Measurements from ENCODE around the gene CCDC78. TPM values are rescaled to one million over a fixed set of nuclear protein-coding genes. Genes with fewer than 3 reads are reported as not detected.
"Not testable (repeated sequence)": the region's sequence is repeated elsewhere in the genome, so short reads cannot be mapped to it uniquely, and the experiment has no call there.

Gene CCDC78
- total RNA-seq, 2 donors from 2014 or later: 3.0 to 3.9 TPM

DNA sequence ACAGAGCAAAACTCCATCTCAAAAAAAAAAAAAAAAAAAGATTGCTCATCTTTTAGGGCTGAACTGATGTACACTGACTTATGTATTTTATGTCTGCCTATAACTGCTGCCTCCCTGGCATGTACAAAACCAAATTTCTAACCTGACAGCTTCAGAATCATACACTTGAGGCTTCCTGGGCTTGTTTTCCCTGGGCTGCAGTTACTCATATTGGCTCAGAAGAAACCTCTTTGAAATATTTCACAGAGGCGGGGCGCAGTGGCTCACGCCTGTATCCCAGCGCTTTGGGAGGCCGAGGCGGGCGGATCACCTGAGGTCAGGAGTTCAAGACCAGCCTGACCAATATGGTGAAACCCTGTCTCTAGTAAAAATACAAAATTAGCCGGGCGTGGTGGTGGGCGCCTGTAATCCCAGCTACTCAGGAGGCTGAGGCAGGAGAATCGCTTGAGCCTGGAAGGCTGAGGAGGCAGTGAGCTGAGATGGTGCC is 27.9 kb upstream of the CCDC78 start:
- H3K27me3 Mint-ChIP-seq (ENCODE audit: low read depth); H3K4me3 Mint-ChIP-seq; H3K4me1 Mint-ChIP-seq (ENCODE audit: low read depth); ATAC-seq (replicated peaks in 1 of 2); H3K9me3 Mint-ChIP-seq; H3K27ac Mint-ChIP-seq; H3K36me3 Mint-ChIP-seq (ENCODE audit: insufficient read depth in 2 of 2); DNase-seq: not testable (repeated sequence)

DNA sequence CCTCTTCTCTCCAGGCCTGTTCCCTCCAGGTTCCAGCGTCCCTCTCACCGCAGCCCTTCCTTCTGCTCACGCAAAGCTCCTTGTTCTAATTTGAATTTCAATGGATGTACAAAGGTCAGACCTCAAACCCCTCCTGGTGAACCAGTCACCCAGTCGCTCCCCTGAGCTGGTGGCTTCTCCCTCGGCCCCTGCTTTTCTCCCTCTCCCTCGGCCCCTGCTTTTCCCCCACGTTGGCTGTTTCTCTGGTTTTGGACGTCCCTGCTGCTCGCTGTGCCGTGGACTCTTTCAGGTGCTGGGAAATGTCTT is 25.7 kb upstream of the CCDC78 start:
- Mint-ChIP-seq H3K9me3 (no peaks in the 10 kb centered on the region), H3K4me1 (ENCODE audit: low read depth) (no peaks in the 10 kb centered on the region), H3K27me3 (ENCODE audit: low read depth) (no peaks in the 10 kb centered on the region), H3K4me3 (no peak overlapping the region), H3K27ac (no peak overlapping the region), H3K36me3 (ENCODE audit: insufficient read depth in 2 of 2) (no peaks in the 10 kb centered on the region)
- ATAC-seq (replicated peaks in 1 of 2): no peak
- no peak for DNase-seq

DNA sequence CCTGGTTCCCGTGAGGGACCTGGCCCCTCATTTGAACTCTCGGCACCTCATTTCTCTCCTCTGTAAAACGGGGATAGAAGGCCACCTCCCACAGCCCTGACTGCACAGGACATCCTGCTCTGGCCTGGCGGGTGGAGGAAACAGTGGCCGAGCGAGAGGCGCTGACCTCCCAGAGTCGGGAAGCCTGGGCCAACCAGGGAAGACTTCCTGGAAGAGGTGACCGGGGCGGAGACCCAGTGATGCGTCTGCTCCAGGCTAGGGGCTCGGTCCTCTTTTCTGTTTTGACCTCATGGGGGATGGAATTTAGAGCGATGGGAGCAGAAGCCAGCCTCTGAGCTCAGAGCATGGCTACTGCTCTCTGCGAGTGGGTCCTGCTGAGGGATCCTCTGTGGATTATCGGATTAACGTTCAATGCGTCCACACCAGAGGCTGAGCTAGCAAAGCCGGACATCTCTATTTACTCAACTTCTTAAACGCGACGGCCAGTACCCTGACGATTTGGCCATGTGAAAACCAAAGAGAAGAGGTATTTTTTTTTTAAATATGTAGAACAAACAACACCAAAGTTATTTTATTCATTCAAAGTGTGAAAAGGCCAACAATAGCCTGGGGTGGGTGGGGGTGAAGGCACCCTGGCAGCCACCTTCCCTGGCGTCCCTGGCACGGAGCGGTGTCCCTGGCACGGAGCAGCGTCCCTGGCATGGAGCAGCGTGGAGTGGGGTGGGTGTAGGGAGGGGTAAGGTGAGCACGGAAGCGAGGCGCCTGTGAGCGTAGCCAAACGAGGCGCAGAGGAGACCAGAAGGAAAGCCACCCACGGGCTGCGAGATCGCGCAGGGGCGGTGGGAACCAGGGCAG is 25.1 kb upstream of the CCDC78 start:
- no peak overlapping the region for H3K27ac Mint-ChIP-seq
- H3K27me3 Mint-ChIP-seq (ENCODE audit: low read depth): no peaks in the 10 kb centered on the region
- no peaks in the 10 kb centered on the region for H3K9me3 Mint-ChIP-seq
- H3K4me1 Mint-ChIP-seq (ENCODE audit: low read depth): no peaks in the 10 kb centered on the region
- H3K36me3 Mint-ChIP-seq (ENCODE audit: insufficient read depth in 2 of 2): no peaks in the 10 kb centered on the region
- no peak for ATAC-seq (replicated peaks in 1 of 2)
- no peak overlapping the region for H3K4me3 Mint-ChIP-seq
- DNase-seq: no peak

DNA sequence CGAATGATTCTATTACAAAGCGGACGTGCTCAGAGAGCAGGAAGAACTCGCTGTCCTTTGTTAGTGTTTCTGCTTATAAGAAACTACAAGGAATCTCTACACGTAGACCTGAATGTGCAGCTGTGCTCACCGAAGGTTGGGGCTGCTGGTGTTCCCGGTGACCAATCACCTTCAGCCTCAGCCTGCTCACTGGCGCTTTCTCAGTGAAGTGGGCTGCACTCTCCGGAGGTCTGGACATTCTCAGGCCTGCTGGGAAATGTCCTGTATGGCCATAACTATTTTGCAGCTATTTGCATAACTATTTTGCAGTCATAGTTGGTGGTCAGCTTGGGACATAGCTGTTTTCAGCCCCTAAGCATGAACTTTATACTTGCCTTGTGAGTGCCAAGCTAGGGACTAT is 24.2 kb upstream of the CCDC78 start:
- ATAC-seq (replicated peaks in 1 of 2): no peak
- Mint-ChIP-seq H3K27me3 (ENCODE audit: low read depth) (no peaks in the 10 kb centered on the region), H3K4me3 (no peak overlapping the region), H3K4me1 (ENCODE audit: low read depth) (no peaks in the 10 kb centered on the region), H3K9me3 (no peaks in the 10 kb centered on the region), H3K36me3 (ENCODE audit: insufficient read depth in 2 of 2) (no peaks in the 10 kb centered on the region), H3K27ac (no peak overlapping the region)
- no peak for DNase-seq

- ATAC-seq (replicated peaks in 1 of 2) (no peak), DNase-seq (no peak)
- H3K36me3 Mint-ChIP-seq (ENCODE audit: insufficient read depth in 2 of 2): no peaks in the 10 kb centered on the region
- no peak overlapping the region for H3K27ac Mint-ChIP-seq
- H3K4me1 Mint-ChIP-seq (ENCODE audit: low read depth): no peaks in the 10 kb centered on the region
- H3K9me3 Mint-ChIP-seq: no peaks in the 10 kb centered on the region
- H3K4me3 Mint-ChIP-seq: no peak overlapping the region
- no peaks in the 10 kb centered on the region for H3K27me3 Mint-ChIP-seq (ENCODE audit: low read depth)
These were observed 22.8 kb upstream of the CCDC78 start for GRCh38 chr16:749010-749409.

DNA sequence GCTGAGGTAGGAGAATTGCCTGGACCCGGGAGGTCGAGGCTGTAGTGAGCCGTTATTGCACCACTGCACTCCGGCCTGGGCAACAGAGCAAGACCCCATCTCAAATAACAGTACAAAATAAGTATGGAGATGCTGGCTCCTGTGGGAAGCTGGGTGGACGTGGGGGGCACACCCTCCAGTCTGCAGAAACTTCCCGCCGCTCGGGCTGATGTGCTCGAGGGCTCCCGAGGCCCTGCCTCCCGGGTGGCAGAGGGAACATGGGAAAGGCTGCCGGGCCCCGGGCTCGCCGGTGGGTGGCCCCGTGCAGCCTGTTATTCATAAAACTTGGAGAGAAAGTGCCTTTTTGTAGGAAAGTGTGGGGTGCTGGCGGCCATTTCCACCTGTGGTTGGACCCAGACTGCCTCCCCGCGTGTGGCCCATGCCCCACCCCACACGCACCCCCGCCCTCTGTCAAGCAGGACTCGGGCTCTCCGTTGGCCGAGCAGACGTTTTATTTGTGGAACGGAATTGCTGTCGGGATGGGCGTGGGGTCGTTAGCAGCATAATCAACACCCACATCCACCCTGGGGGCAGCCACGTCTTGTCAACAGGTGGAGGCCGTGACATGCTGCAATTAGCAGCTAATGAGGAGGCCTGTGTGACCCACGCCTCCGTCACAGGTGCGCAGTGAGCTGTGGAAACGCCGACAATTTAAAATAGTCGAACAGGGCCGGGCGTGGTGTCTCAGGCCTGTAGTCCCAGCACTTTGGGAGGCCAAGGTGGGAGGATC is 21.9 kb upstream of the CCDC78 start:
- Mint-ChIP-seq H3K4me3 (no peak overlapping the region), H3K27me3 (ENCODE audit: low read depth) (no peaks in the 10 kb centered on the region), H3K27ac (no peak overlapping the region), H3K36me3 (ENCODE audit: insufficient read depth in 2 of 2) (no peaks in the 10 kb centered on the region), H3K9me3 (no peaks in the 10 kb centered on the region), H3K4me1 (ENCODE audit: low read depth) (no peaks in the 10 kb centered on the region)
- no peak for ATAC-seq (replicated peaks in 1 of 2)
- DNase-seq: no peak

DNA sequence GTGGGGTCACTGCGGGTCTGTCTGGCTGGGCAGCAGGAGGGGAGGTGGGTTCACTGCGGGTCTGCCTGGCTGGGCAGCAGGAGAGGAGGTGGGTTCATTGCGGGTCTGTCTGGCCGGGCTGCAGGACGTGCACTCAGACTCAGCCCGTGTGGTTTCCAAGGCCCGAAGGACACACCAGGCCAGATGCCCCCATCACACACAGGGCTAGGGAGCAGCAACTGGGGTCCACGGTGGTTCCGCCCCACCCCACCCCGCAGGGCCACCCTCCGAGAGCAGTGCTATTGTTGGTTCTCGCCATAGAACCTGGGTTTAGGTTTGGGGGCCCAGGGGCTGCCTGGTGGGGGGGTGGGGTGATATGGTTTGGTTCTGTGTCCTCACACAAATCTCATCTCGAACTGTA is 20.4 kb upstream of the CCDC78 start:
- Mint-ChIP-seq H3K4me1 (ENCODE audit: low read depth) (no peaks in the 10 kb centered on the region), H3K27ac (no peak overlapping the region), H3K27me3 (ENCODE audit: low read depth) (no peaks in the 10 kb centered on the region), H3K9me3 (no peaks in the 10 kb centered on the region), H3K36me3 (ENCODE audit: insufficient read depth in 2 of 2) (no peaks in the 10 kb centered on the region), H3K4me3 (no peak overlapping the region)
- no peak for DNase-seq
- ATAC-seq (replicated peaks in 1 of 2): no peak

GRCh38 chr16:745739-746138 is 19.5 kb upstream of the CCDC78 start:
- H3K4me3 Mint-ChIP-seq: no peak overlapping the region
- H3K27me3 Mint-ChIP-seq (ENCODE audit: low read depth): no peaks in the 10 kb centered on the region
- no peaks in the 10 kb centered on the region for H3K9me3 Mint-ChIP-seq
- ATAC-seq (replicated peaks in 1 of 2): no peak
- no peaks in the 10 kb centered on the region for H3K36me3 Mint-ChIP-seq (ENCODE audit: insufficient read depth in 2 of 2)
- no peak overlapping the region for H3K27ac Mint-ChIP-seq
- no peaks in the 10 kb centered on the region for H3K4me1 Mint-ChIP-seq (ENCODE audit: low read depth)
- peak in 1 of 2 donors; percentile 44 for DNase-seq

DNA sequence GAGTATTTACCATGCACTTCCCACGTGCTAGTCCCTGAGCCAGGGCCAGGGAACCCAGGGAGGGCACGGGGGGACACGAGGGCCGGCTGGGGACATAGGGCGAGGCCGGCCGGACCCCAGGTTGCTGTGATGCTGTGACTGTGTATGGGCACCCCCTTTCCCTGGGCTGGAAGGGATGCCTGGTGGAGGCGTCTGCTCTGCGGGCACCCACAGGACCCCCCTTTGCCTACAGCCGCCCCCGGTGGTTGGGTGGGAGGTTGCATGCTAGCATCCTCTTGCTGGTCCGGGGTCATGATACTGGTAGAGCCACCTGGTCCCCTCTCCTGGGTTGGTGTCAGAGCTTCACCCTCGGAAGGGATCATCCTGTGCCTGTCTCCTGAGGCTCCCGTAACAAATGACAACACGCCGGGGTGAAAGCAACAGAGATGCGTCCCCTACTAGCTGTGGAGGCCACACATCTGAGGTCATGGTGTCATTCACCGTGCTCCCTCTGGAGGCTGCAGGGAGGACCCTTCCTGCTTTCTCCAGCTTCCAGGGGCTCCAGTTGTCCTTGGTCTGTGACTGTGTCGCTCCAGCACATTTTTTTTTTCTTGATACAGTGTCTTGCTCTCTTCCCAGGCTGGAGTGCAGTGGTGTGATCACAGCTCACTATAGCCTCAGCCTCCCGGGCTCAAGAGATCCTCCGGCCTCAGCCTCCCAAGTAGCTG is 17.7 kb upstream of the CCDC78 start:
- H3K36me3 Mint-ChIP-seq (ENCODE audit: insufficient read depth in 2 of 2): no peaks in the 10 kb centered on the region
- peaks cover 13% of the 10 kb centered on the region for H3K4me1 Mint-ChIP-seq (ENCODE audit: low read depth)
- no peaks in the 10 kb centered on the region for H3K9me3 Mint-ChIP-seq
- ATAC-seq (replicated peaks in 1 of 2) (no peak), DNase-seq (no peak)
- no peak overlapping the region for H3K4me3 Mint-ChIP-seq
- no peaks in the 10 kb centered on the region for H3K27me3 Mint-ChIP-seq (ENCODE audit: low read depth)
- H3K27ac Mint-ChIP-seq: no peak overlapping the region

GRCh38 chr16:742894-743293 is 16.7 kb upstream of the CCDC78 start:
- not testable (repeated sequence) for H3K4me3 Mint-ChIP-seq; DNase-seq; ATAC-seq (replicated peaks in 1 of 2); H3K27ac Mint-ChIP-seq; H3K9me3 Mint-ChIP-seq; H3K27me3 Mint-ChIP-seq (ENCODE audit: low read depth); H3K36me3 Mint-ChIP-seq (ENCODE audit: insufficient read depth in 2 of 2)
- H3K4me1 Mint-ChIP-seq (ENCODE audit: low read depth): peaks cover 20% of the 10 kb centered on the region

DNA sequence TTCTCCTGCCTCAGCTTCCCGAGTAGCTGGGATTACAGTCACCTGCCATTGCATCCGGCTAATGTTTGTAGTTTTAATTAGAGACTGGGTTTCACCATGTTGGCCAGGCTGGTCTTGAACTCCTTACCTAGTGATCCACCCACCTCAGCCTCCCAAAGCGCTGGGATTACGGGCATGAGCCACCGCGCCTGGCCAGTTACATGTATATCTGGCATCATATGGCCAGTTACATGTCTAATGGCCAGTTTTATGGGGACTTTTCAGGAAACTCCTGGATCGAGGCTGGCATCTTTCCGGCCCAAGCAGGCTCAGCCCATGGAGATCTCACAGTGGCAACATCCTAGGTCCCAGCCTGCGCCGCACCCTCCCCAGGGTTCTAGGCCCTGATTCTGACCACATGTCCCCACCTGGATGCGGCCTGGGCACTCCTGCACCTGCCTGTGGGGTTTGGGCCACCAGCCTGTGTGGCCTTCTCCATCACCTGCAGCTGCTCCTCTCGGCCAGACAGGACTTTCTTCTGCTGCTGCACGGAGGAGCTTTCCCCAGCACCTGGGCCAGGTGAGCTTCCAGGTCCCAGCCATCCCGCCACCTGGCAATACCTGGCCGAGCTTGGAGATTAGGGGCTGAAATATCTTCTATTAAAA is 15.9 kb upstream of the CCDC78 start:
- ATAC-seq (replicated peaks in 1 of 2) (no peak), DNase-seq (no peak)
- Mint-ChIP-seq H3K4me3 (peak overlapping the region; percentile 87 to 88), H3K4me1 (ENCODE audit: low read depth) (peaks cover 27% of the 10 kb centered on the region), H3K27ac (peak overlapping the region; percentile 57), H3K9me3 (no peaks in the 10 kb centered on the region), H3K36me3 (ENCODE audit: insufficient read depth in 2 of 2) (peaks cover 0 to 3% of the 10 kb centered on the region in 2 donors), H3K27me3 (ENCODE audit: low read depth) (no peaks in the 10 kb centered on the region)

- Mint-ChIP-seq H3K4me3 (peak within 1 kb of the TSS; percentile 87 to 88), H3K4me1 (ENCODE audit: low read depth) (peaks cover 38% of the 10 kb centered on the region), H3K36me3 (ENCODE audit: insufficient read depth in 2 of 2) (peaks cover 0 to 3% of the 10 kb centered on the region in 2 donors), H3K27ac (peak within 1 kb of the TSS; percentile 79), H3K9me3 (no peaks in the 10 kb centered on the region), H3K27me3 (ENCODE audit: low read depth) (no peaks in the 10 kb centered on the region)
- DNase-seq: peak; percentile 92 to 97
- ATAC-seq (replicated peaks in 1 of 2): peak; percentile 76 to 77
These were observed 14.7 kb upstream of the CCDC78 start, which contains the start of gene CIAO3 for GRCh38 chr16:740764-741505. Gene CIAO3, minus strand, starts transcription at chr16:740997. Its CDS starts 12 bp downstream, at chr16:740985.
